NCI-H1092 (cell line): ENCODE data around the gene ZBTB33.

Source experiments
- DNase-seq: peaks from one replicate; lab custom pipeline; 2025; lab: John Stamatoyannopoulos, UW

ZBTB33 gene

GRCh38 chrX:120262859-120263708 is 12.5 kb downstream of the ZBTB33 start:
- peak; percentile 28 for DNase-seq

GRCh38 chrX:120264341-120264740 is 13.7 kb downstream of the ZBTB33 start:
- no peak for DNase-seq

- DNase-seq = no peak
Observed at GRCh38 chrX:120269373-120270035, 18.9 kb downstream of the ZBTB33 start.

- DNase-seq = no peak
Observed at GRCh38 chrX:120270567-120270966, 20.0 kb downstream of the ZBTB33 start.

GRCh38 chrX:120271218-120271617 is 20.6 kb downstream of the ZBTB33 start:
- DNase-seq = no peak

- no peak for DNase-seq
Observed at GRCh38 chrX:120274145-120274544, 23.5 kb downstream of the ZBTB33 start.

GRCh38 chrX:120274958-120275357 is 24.3 kb downstream of the ZBTB33 start:
- DNase-seq = no peak

GRCh38 chrX:120281021-120281624 is 30.5 kb downstream of the ZBTB33 start:
- no peak for DNase-seq

GRCh38 chrX:120281761-120282160 is 31.1 kb downstream of the ZBTB33 start:
- no peak for DNase-seq

GRCh38 chrX:120282697-120283096 is 32.1 kb downstream of the ZBTB33 start:
- DNase-seq = no peak

GRCh38 chrX:120286733-120287512 is 36.3 kb downstream of the ZBTB33 start:
- DNase-seq = no peak

- no peak for DNase-seq
Observed at GRCh38 chrX:120287513-120288112, 37.0 kb downstream of the ZBTB33 start.

GRCh38 chrX:120290107-120290506 is 39.5 kb downstream of the ZBTB33 start:
- DNase-seq = no peak

- DNase-seq = no peak
Observed at GRCh38 chrX:120291211-120291610, 40.6 kb downstream of the ZBTB33 start.

GRCh38 chrX:120293015-120293414 is 42.4 kb downstream of the ZBTB33 start:
- no peak for DNase-seq

- DNase-seq = no peak
Observed at GRCh38 chrX:120294651-120295050, 44.0 kb downstream of the ZBTB33 start.

GRCh38 chrX:120297923-120298322 is 47.3 kb downstream of the ZBTB33 start:
- no peak for DNase-seq

- no peak for DNase-seq
Observed at GRCh38 chrX:120299928-120300327, 49.3 kb downstream of the ZBTB33 start.

GRCh38 chrX:120301497-120301896 is 50.9 kb downstream of the ZBTB33 start:
- DNase-seq = no peak

GRCh38 chrX:120301960-120302359 is 51.3 kb downstream of the ZBTB33 start:
- no peak for DNase-seq

GRCh38 chrX:120302434-120302833 is 51.8 kb downstream of the ZBTB33 start:
- no peak for DNase-seq

- no peak for DNase-seq
Observed at GRCh38 chrX:120304256-120304655, 53.6 kb downstream of the ZBTB33 start.
